Measurements from ENCODE around the gene RAPGEF1. TPM values are rescaled to one million over a fixed set of nuclear protein-coding genes. Genes with fewer than 3 reads are reported as not detected.

Gene RAPGEF1
- total and polyA plus RNA-seq, 10 donors, result 16.9 to 137 (median 104) TPM

DNA sequence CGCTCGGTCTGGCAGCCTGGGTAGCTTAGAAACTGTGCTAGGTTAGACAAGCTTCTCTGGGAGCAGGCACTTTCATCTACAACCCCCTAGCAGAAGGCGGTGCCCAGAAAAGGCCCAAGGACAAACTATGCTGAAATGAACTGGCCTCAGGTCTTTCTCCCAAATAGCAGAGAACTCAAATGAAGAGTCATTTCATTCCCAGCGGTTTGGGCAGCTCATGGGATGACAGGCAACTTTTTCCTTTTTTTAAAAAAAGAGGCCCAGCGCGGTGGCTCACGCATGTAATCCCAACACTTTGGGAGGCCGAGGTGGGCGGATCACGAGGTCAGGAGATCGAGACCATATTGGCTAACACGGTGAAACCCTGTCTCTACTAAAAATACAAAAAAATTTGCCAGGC lies 2.5 kb downstream of the RAPGEF1 start:
- no peak for DNase-seq
- TF ChIP-seq POLR2A (IDR thresholded peaks at IDR 0.05) (no peak), POLR2AphosphoS5 (IDR thresholded peaks at IDR 0.05) (no peak)
- TF ChIP-seq, protein P1, sequence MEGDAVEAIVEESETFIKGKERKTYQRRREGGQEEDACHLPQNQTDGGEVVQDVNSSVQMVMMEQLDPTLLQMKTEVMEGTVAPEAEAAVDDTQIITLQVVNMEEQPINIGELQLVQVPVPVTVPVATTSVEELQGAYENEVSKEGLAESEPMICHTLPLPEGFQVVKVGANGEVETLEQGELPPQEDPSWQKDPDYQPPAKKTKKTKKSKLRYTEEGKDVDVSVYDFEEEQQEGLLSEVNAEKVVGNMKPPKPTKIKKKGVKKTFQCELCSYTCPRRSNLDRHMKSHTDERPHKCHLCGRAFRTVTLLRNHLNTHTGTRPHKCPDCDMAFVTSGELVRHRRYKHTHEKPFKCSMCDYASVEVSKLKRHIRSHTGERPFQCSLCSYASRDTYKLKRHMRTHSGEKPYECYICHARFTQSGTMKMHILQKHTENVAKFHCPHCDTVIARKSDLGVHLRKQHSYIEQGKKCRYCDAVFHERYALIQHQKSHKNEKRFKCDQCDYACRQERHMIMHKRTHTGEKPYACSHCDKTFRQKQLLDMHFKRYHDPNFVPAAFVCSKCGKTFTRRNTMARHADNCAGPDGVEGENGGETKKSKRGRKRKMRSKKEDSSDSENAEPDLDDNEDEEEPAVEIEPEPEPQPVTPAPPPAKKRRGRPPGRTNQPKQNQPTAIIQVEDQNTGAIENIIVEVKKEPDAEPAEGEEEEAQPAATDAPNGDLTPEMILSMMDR (IDR thresholded peaks at IDR 0.05 in 8 of 11, conservative IDR thresholded peaks at IDR 0.05 in 3 of 11), result no peak
- Histone ChIP-seq H3K27ac (peak overlapping the region in 7 of 8 donors; percentile 14 to 98 (median 91)), H3K27me3 (replicated peaks in 1 of 7) (no peaks in the 10 kb centered on the region), H3K9me3 (no peaks in the 10 kb centered on the region), H3K4me1 (peaks cover 50 to 73% (median 66%) of the 10 kb centered on the region in 6 donors), H3K36me3 (no peaks in the 10 kb centered on the region), H3K4me3 (peak overlapping the region in 1 of 8 donors; percentile 84)
- intact Hi-C loops (cut with DNase I; ENCODE audit: low total_unique reads), result loop anchor here (5.0 to 10.0 kb wide), 2 partner anchors 35 to 63 kb away; no protein-coding TSS in a partner anchor
- 83 to 95% (median 86%) methylated on average over 12 of the region's 12 CpGs for WGBS, 5 donors

DNA sequence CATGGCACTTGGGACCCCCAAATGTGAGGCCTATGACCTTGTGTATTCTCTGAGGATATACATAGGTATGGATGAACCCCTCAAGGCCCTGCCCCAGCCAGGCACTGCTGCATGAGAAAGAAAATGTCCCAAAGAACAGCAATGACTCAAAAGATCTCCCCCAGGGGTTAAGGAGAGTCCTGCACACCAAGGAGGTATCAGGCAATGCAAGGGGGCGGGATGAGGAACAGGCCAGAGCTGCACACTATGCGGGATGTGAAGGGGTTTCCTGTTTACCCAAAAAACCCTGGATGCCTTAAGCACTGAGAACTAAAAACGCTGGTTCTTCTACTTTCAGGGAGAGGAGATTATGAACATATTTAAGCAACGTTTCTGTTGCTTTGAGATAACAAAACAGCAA lies 3.4 kb downstream of the RAPGEF1 start:
- no peak for TF ChIP-seq POLR2A (IDR thresholded peaks at IDR 0.05)
- TF ChIP-seq, protein P1 (IDR thresholded peaks at IDR 0.05 in 8 of 11, conservative IDR thresholded peaks at IDR 0.05 in 3 of 11), result no peak
- TF ChIP-seq POLR2AphosphoS5 (IDR thresholded peaks at IDR 0.05), result no peak
- DNase-seq, result no peak
- Histone ChIP-seq H3K27ac (peak overlapping the region; percentile 14 to 98 (median 89)), H3K4me1 (peaks cover 60 to 83% (median 76%) of the 10 kb centered on the region in 6 donors), H3K9me3 (no peaks in the 10 kb centered on the region), H3K27me3 (replicated peaks in 1 of 7) (no peaks in the 10 kb centered on the region), H3K4me3 (peak overlapping the region in 1 of 8 donors; percentile 84), H3K36me3 (no peaks in the 10 kb centered on the region)
- 23 to 36% (median 31%) methylated on average over 4 of the region's 4 CpGs for WGBS, 5 donors
- intact Hi-C loops (cut with DNase I; ENCODE audit: low total_unique reads), result loop anchor here (5.0 to 10.0 kb wide), 2 partner anchors 34 to 62 kb away; no protein-coding TSS in a partner anchor

DNA sequence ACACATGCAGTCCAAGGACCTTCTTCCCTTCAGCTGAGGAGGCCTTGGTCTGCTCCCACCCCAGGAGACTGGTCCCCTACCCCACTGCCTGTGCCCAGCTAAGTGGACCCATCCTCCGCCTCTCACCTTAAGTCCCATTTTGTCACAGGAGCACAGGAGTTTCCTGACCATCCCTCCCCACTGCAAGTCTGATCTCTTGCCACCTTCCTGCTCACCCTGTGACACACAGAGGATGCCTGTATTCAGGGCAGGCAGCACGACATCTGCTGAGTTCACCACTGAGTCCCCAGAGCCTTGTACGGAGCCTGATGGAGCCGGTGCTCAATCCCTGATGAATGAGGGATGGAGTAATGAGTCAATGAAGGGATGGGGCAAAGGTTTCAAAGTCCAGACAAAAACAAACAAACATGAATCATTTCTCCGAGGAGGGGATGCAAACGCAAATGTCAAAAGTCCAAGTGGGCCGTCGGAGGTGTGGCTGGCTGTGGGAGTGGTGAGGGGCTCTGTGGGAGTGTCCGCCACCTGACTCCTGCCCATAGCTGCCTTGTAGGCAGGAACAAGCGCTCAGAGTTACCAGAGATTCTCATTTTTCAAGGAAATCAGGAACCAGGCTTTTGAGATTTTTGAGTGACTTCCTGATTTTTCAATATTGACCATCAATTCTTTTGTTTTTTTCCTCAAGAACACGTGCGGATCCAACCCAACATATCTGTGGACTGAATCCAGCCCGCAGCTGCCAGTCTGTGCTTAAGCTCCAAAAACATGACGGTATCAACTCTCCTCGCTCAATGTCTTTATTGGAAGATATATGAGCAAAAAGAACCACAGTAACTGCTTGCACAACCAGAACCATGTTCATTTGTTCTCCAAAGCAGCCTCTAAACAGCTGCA lies 4.4 kb downstream of the RAPGEF1 start:
- Histone ChIP-seq H3K4me1 (peaks cover 69 to 92% (median 85%) of the 10 kb centered on the region in 6 donors), H3K36me3 (no peaks in the 10 kb centered on the region), H3K4me3 (peak overlapping the region in 1 of 8 donors; percentile 84), H3K27me3 (replicated peaks in 1 of 7) (no peaks in the 10 kb centered on the region), H3K9me3 (no peaks in the 10 kb centered on the region), H3K27ac (peak overlapping the region; percentile 65 to 98 (median 89))
- no peak for DNase-seq
- no peak for TF ChIP-seq POLR2A (IDR thresholded peaks at IDR 0.05)
- peak in 2 of 3 donors; percentile 11 to 13 for TF ChIP-seq POLR2AphosphoS5 (IDR thresholded peaks at IDR 0.05)
- TF ChIP-seq, protein P1 (IDR thresholded peaks at IDR 0.05 in 8 of 11, conservative IDR thresholded peaks at IDR 0.05 in 3 of 11), result no peak
- WGBS, 5 donors, result 72 to 83% (median 77%) methylated on average over 15 of the region's 15 CpGs
- intact Hi-C loops (cut with DNase I; ENCODE audit: low total_unique reads), result loop anchor here (5.0 to 10.0 kb wide), 2 partner anchors 33 to 61 kb away; no protein-coding TSS in a partner anchor

DNA sequence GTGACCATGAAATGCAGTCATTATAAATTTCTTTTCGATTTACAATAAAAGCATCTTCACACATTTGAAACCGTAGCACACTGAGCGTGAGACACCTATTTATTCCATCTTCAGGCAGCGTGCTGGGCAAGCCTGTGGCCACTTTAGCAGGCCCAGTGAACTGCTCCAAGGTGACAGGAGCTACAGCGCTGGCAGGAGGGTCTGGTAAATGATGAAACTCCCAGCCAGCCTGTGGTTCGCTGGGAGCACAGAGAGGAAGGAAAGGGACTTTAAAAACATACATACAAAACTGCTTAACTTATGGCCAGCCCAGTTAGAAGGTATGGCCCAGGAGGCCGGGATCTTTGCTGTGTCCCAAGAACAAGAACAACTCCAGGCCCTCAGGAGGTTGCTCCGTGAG lies 5.1 kb downstream of the RAPGEF1 start:
- 52 to 71% (median 64%) methylated on average over 8 of the region's 8 CpGs for WGBS, 5 donors
- peak overlapping the region in 1 of 8 donors; percentile 52 for H3K4me3 ChIP-seq
- intact Hi-C loops (cut with DNase I; ENCODE audit: low total_unique reads), result loop anchor here (5.0 to 10.0 kb wide), 2 partner anchors 32 to 60 kb away; no protein-coding TSS in a partner anchor
- H3K36me3 ChIP-seq, result no peaks in the 10 kb centered on the region
- H3K27ac ChIP-seq, result peak overlapping the region; percentile 65 to 98 (median 89)
- no peaks in the 10 kb centered on the region for H3K27me3 ChIP-seq (replicated peaks in 1 of 7)
- DNase-seq, result peak; percentile 60
- no peak for TF ChIP-seq POLR2AphosphoS5 (IDR thresholded peaks at IDR 0.05)
- TF ChIP-seq, protein P1 (IDR thresholded peaks at IDR 0.05 in 8 of 11, conservative IDR thresholded peaks at IDR 0.05 in 3 of 11), result no peak
- no peak for TF ChIP-seq POLR2A (IDR thresholded peaks at IDR 0.05)
- no peaks in the 10 kb centered on the region for H3K9me3 ChIP-seq
- peaks cover 73 to 94% (median 92%) of the 10 kb centered on the region in 6 donors for H3K4me1 ChIP-seq

Measured in spleen (tissue), 11 donors.